IMR-90 (cell line): ENCODE measurements around the gene GPR132.

ENCODE experiments used
- CHD1 ChIP-seq: IDR thresholded peaks from 2 replicates; pipeline ENCODE4 v1.6.1; 2012; ENCODE audit warnings: low read depth, low read length, improper control_type of control experiment
- MXI1 ChIP-seq: IDR thresholded peaks from 2 replicates; pipeline ENCODE4 v1.6.1; 2012; ENCODE audit warnings: low read depth, mild to moderate bottlenecking, low read length, moderate library complexity, borderline replicate concordance
- POLR2A ChIP-seq: IDR thresholded peaks from 2 replicates; pipeline ENCODE4 v1.6.1; 2012; ENCODE audit warnings: mild to moderate bottlenecking, low read depth, low read length
- RAD21 ChIP-seq: IDR thresholded peaks from 2 replicates; pipeline ENCODE4 v1.6.1; 2012; ENCODE audit warnings: low read length, improper control_type of control experiment
- SMC3 ChIP-seq: fragments of 150-350 bp; IDR thresholded peaks from 2 replicates; pipeline ENCODE4 v1.6.1; 2016; ENCODE audit warnings: low read depth, mild to moderate bottlenecking, antibody characterized with exemption, low read length, moderate library complexity
- TF ChIP-seq, protein P1 (sequence below): conservative IDR thresholded peaks from 2 replicates; pipeline ENCODE4 v1.5.1; 2012; ENCODE audit warnings: mild to moderate bottlenecking, low read depth, low read length, improper control_type of control experiment

DNA sequence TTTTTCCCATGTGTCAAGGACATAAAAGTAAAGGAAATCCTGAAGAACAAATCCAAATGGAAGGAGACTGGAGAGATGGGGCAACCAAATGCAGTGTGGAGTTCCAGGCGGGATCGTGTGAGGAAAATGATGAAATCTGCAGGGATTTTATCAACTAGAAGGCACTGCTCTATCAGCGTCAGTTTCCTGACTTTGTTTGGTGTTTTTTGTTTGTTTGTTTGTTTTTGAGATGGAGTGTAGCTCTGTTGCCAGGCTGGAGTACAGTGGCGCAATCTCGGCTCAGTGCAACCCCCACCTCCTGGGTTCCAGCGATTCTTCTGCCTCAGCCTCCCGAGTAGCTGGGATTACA lies 43.3 kb upstream of the GPR132 start:
- TF ChIP-seq RAD21 (no peak), POLR2A (no peak), MXI1 (no peak), SMC3 (no peak), CHD1 (no peak)
- TF ChIP-seq, protein P1, sequence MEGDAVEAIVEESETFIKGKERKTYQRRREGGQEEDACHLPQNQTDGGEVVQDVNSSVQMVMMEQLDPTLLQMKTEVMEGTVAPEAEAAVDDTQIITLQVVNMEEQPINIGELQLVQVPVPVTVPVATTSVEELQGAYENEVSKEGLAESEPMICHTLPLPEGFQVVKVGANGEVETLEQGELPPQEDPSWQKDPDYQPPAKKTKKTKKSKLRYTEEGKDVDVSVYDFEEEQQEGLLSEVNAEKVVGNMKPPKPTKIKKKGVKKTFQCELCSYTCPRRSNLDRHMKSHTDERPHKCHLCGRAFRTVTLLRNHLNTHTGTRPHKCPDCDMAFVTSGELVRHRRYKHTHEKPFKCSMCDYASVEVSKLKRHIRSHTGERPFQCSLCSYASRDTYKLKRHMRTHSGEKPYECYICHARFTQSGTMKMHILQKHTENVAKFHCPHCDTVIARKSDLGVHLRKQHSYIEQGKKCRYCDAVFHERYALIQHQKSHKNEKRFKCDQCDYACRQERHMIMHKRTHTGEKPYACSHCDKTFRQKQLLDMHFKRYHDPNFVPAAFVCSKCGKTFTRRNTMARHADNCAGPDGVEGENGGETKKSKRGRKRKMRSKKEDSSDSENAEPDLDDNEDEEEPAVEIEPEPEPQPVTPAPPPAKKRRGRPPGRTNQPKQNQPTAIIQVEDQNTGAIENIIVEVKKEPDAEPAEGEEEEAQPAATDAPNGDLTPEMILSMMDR: no peak
